ENCODE results near the gene TRPC4AP. TPM values are rescaled to one million over a fixed set of nuclear protein-coding genes. Genes with fewer than 3 reads are reported as not detected.

The TRPC4AP gene
- total and polyA plus RNA-seq, 12 donors, result 33.8 to 87.2 (median 78.1) TPM

GRCh38 chr20:34984756-34985261 is 107.8 kb downstream of the TRPC4AP start:
- WGBS, 4 donors, result 63 to 73% (median 68%) methylated on average over 3 to 18 of the region's 18 CpGs
- no peaks in the 10 kb centered on the region for H3K9me3 ChIP-seq (replicated peaks in 1 of 3)
- no peaks in the 10 kb centered on the region for H3K27me3 ChIP-seq
- no peaks in the 10 kb centered on the region for H3K36me3 ChIP-seq (replicated peaks in 1 of 2)
- H3K4me3 ChIP-seq, result no peak overlapping the region
- no peak for TF ChIP-seq POLR2A (IDR thresholded peaks at IDR 0.05)
- TF ChIP-seq CTCF (IDR thresholded peaks at IDR 0.05), result no peak
- intact Hi-C loops (cut with DNase I), result no loop called here
- no peak overlapping the region for H3K27ac ChIP-seq
- DNase-seq, result peak in 2 of 7 donors; percentile 24 to 25
- H3K4me1 ChIP-seq (replicated peaks in 1 of 2), result peaks cover 0 to 4% of the 10 kb centered on the region in 2 donors

- H3K9me3 ChIP-seq (replicated peaks in 1 of 3), result no peaks in the 10 kb centered on the region
- WGBS, 4 donors, result 39 to 51% (median 49%) methylated on average over 7 to 14 of the region's 14 CpGs
- TF ChIP-seq POLR2A (IDR thresholded peaks at IDR 0.05) (no peak), CTCF (IDR thresholded peaks at IDR 0.05) (no peak)
- intact Hi-C loops (cut with DNase I), result no loop called here
- no peaks in the 10 kb centered on the region for H3K27me3 ChIP-seq
- H3K4me1 ChIP-seq (replicated peaks in 1 of 2), result peaks cover 0 to 4% of the 10 kb centered on the region in 2 donors
- H3K36me3 ChIP-seq (replicated peaks in 1 of 2), result no peaks in the 10 kb centered on the region
- DNase-seq, result no peak
- no peak overlapping the region for H3K27ac ChIP-seq
- no peak overlapping the region for H3K4me3 ChIP-seq
Measured at GRCh38 chr20:34983995-34984735, 108.4 kb downstream of the TRPC4AP start.

- no peak for DNase-seq
- WGBS, 4 donors, result 35 to 52% (median 47%) methylated on average over 5 of the region's 5 CpGs
- no peaks in the 10 kb centered on the region for H3K27me3 ChIP-seq
Measured at GRCh38 chr20:34983089-34983820, 109.4 kb downstream of the TRPC4AP start.

More at GRCh38 chr20:34983089-34983820, 109.4 kb downstream of the TRPC4AP start:
- TF ChIP-seq POLR2A (IDR thresholded peaks at IDR 0.05) (no peak), CTCF (IDR thresholded peaks at IDR 0.05) (no peak)
- no peak overlapping the region for H3K4me3 ChIP-seq
- no peaks in the 10 kb centered on the region for H3K9me3 ChIP-seq (replicated peaks in 1 of 3)
- H3K4me1 ChIP-seq (replicated peaks in 1 of 2), result peaks cover 0 to 4% of the 10 kb centered on the region in 2 donors
- H3K36me3 ChIP-seq (replicated peaks in 1 of 2), result no peaks in the 10 kb centered on the region
- intact Hi-C loops (cut with DNase I), result no loop called here
- no peak overlapping the region for H3K27ac ChIP-seq
